NOMO-1 treated with DMSO at 0.1 percent for 48 hours (cell line): ENCODE data around the gene DACT2.
"Not testable (repeated sequence)": the region's sequence is repeated elsewhere in the genome, so short reads cannot be mapped to it uniquely, and the experiment has no call there.

ENCODE experiments used
- DNase-seq: peaks from one replicate; lab custom pipeline; 2025; ENCODE audit not compliant: unreplicated experiment; lab: John Stamatoyannopoulos, UW

Gene DACT2

GRCh38 chr6:168283686-168284025 is 35.9 kb downstream of the DACT2 start:
- DNase-seq = no peak

GRCh38 chr6:168282985-168283685 is 36.4 kb downstream of the DACT2 start:
- DNase-seq = no peak

DNA sequence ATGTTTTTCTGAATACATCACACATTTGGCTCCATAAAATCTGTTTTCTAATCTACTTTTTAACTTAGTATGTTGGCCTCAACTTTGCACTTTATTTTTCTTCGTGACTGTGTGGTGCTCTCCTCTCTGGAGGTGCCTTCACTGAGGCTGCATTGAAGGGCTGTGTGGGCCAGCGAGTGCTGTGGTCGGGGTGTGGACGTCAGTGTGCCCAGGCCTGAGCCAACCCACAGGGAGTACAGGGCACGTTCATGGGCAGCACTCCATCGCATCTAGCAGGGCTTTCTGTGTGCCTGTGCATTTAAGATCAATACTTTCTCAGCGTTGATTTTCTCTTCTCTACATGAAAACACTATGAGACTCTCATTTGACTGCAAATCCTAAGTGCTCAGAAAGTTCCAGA is 37.8 kb downstream of the DACT2 start:
- DNase-seq = no peak

DNA sequence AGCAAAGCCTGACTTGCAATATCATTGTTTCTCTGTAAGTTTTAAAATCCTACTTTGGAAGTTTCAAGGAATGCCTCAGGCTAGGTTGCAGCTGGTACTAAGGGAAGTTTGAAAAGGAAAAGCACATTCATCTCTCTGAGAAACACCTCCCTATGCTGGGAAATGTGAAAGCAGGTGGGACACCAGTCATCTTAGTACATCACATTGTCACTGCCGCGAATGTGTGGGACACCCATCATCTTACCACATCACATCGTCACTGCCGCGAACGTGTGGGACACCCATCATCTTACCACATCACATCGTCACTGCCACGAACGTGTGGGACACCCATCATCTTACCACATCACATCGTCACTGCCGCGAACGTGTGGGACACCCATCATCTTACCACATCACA is 38.3 kb downstream of the DACT2 start:
- not testable (repeated sequence) for DNase-seq

GRCh38 chr6:168280899-168281245 is 38.7 kb downstream of the DACT2 start:
- no peak for DNase-seq

DNA sequence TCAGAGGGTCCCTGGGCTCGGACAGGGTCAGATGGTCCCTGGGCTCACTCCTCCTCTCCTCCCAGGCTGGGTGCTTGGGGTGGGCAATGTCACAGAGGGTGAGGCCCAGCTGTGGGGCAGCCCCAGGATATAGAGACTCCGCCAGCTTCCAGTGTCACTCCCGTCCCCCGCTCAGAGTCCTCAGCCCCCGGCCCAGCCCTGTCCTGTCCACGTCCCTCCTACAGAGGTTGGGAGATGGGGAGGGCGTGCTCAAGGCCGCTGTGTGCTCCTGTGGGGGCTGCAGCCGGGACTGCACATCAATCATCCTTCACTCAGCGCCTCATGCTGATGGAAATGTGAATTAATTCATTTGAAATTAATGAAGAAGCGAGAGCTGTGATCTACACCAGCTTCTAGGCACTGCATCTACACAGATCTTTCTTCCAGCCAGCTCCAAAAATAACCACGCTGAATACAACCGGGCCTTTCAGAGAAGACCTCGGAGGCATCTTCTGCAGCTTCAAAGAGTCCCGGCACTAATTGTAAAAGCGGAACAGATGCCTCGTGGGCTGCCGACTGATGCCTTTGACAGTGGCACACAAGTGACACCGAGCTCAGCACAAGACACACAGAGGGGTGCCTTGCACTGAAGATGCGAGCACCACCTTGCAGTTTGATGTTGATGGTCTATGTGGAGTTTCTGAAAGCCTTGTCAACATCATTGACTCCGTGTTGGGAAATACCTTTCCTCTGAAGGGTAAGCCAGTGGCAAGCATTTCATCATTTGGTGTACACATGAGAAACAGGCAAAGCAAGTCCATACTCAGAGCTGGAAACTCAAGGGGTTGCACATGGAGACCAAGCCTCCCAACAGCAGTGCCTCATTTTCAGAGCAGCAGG is 39.3 kb downstream of the DACT2 start:
- no peak for DNase-seq

GRCh38 chr6:168279403-168279935 is 40.1 kb downstream of the DACT2 start:
- no peak for DNase-seq

GRCh38 chr6:168278904-168279303 is 40.7 kb downstream of the DACT2 start:
- no peak for DNase-seq

- no peak for DNase-seq
Measured at GRCh38 chr6:168277274-168277669, 42.3 kb downstream of the DACT2 start.

GRCh38 chr6:168276576-168277273 is 42.9 kb downstream of the DACT2 start:
- no peak for DNase-seq

DNA sequence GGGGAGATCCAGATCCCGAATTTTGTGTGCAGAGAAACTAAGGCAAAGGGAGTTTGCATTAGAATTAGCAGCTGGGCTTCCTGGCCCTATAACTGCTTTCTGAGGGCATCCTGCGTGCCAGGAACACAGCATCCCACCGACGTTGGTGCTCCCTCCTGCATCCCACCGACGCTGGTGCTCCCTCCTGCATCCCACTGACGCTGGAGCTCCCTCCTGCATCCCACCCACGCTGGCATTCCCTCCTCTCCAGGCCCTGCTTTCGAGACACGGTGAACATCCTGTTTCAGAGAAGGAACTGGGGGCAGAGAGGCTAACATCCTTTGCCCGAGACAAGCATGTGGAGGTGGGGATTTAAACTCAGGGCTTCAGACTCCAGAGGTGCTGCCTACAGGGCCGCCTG is 44.4 kb downstream of the DACT2 start:
- no peak for DNase-seq

DNA sequence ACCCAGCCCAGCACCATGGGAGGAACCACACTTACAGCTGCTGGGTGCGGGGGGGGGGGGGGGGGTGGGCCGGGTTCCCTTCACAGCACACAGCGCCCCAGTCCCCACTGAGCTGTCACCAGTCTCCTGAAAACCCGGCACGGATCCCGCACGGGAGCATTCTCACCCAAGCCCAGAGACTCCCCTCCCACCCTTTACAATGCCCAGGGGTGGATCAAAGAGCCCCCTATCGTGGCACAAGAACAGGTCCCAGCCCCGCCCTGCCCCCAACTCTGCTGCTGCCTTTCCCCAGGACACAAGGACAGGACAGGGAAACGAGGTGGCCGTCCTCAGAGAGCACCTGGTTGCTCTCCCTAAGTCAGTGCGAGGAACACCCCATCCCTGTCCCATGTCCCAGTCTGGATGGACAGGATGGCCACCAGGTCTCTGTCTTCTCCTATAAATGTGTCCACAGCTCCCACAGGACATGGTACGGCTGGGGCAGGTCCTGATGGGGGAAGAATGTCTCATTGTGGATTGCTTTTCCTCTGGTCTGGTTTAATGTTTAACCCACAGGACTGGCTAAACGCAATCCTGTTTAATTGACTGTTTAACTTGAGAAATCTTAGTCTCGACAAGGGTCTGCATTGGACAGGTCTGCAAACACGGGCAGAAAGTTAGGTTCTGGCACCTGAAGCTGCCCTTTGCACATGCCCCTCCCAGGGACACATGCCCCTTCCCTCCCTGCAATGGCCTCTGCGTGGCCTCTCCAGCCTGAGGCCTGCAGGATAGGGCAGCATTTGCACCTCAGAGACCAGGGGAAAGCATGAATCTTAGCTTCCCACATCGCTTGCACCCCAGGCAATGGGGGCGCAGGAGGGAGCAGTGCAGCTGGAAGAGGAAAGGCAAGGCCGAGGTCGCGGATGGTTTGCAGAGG is 45.3 kb downstream of the DACT2 start:
- no peak for DNase-seq

DNA sequence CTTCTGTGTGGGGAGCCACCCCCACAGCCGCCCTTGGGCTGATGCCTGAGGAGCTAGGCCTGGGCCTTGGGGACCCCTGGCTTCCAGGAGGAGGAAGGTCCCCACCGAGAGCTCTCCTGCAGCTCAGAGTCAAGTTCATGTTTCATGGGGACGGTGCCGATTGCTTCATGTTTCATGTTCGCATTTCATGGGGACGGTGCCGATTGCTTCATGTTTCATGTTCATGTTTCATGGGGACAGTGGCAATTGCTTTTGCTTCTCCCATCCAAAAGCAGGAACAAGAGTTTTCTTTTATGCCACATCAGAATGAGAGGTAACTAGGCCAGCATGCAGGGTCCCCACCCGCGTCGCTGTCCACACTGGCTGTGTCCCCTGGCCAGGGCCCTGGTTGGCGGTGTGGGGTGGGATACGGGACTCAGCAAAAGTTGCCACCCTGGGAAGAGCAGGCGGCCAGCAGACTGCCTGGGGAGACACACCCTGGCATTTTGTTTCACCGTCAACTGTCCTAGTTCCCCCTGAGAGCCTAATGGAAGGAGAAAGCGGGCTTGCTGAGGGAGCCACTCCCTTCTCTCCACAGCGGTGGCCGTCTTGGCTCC is 46.0 kb downstream of the DACT2 start:
- no peak for DNase-seq

GRCh38 chr6:168272415-168273325 is 46.9 kb downstream of the DACT2 start:
- DNase-seq = no peak

GRCh38 chr6:168270274-168271172 is 49.1 kb downstream of the DACT2 start:
- no peak for DNase-seq

DNA sequence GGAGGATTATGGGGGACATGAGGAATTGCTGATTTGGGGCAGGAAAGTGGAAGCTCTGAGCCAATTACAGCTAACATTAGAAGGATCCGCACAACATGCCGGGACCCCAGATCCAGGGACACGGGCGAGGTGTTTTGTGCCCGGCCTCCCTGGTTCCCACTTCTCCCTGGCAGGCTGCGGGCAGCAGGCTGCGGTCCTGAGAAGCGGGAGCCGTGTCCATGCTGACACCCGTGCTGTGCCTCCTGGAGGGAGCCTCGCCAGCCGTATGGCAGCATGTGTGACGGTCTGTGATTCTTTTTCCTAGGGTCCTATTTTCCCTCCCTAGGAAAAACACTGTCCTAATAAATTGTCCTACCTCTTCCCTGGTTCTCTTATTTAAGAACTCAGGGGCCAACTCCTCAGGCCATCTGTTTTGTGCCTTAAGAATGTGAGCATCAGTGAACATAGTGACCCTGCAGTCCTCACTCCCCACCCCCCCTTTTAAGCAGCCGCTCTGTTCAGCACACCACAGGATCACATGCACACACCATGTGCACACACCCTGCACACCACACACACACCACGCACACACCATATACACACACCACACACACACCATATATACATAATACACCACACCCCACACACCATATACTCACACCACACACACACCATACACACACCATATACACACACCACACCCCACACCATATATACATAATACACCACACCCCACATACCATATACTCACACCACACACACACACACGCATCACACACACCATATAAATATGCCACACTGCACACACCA is 49.9 kb downstream of the DACT2 start:
- no peak for DNase-seq

DNA sequence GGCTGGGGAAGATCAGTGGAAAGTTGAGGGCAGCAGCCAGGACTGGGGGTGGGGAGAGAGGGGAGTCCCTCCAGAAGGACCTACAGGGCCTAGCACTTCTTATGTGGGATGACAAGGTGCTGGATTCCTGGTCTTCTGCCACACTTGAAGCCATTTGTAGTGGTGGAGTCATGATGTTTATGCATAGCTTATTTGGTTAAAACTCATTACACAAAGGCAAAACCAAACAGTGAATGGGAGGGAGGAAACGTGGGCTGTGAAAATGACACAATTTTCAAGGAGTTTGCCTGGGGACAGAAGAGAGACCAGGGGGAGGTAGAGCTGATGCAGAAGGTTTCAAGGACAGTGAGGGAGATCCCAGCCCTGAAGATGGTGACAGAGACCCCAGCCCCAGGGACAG is 50.8 kb downstream of the DACT2 start:
- DNase-seq = no peak
